CD1c-positive myeloid dendritic cell (primary cell): Measurements from ENCODE around the gene SORCS1.

Source experiments
- DNase-seq: peaks from one replicate; pipeline ENCODE4 v3.0.0-alpha.2; 2016; ENCODE audit errors: extremely low spot score

The SORCS1 gene

DNA sequence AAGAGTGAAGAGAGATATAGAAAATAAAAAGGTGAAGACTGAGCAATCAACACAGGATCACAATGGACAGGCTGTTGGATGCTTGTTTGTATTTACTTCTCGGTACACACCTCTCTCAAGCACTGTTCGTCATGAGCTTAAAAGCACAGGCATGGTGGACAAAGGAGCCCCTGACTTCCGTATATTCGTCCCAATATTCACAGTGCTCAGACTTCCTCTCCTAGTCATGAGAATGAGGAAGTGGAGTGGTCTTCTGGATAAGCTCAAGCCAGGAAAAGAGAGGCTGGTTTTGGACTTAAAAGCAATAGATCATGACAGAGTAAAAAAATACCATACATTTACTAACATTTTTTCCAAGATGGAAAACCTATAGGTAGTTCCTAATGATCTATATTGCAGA, 172.5 kb downstream of the SORCS1 start:
- DNase-seq: peak; percentile 78

DNA sequence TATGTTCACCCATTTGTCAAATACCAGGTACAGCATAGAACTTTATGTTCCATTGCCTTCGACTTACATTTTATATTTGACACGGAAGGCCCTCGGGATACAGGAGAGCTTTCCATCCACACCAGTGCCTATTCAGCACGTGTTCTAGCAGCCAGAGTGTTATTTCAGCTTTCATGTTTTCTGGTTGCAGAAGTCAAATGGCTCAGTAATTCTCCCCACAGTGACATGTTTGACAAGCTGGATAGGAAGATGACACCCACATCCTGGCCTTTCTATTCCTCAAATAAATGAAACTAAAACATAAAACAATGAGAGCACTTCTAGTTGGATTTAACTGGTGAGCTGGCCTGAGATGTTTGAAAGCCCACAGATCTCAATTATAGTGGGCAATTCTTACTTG, 173.4 kb downstream of the SORCS1 start:
- peak; percentile 61 for DNase-seq

DNA sequence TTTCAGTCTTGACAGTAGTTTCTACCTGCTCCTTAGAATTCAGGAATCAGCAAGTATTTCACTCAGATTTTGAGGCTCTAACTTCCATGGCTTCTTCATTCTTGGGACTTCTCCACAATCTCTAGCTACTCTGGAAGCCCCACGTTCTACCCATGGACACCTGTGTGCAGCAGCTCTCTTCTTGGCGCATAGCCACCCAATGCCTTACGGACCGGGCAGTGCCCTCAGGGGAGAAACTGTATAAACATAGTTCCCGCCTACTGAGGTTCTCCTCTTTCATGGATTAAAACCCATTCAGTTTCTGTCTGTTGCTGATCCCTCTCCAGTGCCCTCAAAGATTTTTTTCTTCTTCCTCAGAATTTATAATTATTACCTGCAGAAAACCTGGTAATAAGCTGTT, 177.1 kb downstream of the SORCS1 start:
- no peak for DNase-seq

DNA sequence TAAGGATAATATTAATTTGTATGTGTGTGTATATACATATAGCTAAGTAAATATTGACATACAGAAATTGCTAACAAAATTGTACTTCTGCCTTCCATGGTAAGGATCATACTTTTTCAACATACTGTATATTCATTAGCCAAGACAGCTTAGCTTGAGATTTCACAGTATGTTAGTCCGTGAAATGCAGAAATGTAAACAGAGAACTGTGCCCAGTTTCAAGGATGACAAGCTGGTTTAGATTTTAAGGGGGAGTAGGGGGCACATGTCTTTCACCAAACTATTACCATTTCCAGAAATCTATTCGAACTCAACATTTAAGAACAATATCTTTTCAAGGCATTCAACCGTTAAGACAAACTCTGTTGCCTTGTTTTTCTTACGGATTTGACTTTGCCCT, 182.2 kb downstream of the SORCS1 start:
- no peak for DNase-seq

DNA sequence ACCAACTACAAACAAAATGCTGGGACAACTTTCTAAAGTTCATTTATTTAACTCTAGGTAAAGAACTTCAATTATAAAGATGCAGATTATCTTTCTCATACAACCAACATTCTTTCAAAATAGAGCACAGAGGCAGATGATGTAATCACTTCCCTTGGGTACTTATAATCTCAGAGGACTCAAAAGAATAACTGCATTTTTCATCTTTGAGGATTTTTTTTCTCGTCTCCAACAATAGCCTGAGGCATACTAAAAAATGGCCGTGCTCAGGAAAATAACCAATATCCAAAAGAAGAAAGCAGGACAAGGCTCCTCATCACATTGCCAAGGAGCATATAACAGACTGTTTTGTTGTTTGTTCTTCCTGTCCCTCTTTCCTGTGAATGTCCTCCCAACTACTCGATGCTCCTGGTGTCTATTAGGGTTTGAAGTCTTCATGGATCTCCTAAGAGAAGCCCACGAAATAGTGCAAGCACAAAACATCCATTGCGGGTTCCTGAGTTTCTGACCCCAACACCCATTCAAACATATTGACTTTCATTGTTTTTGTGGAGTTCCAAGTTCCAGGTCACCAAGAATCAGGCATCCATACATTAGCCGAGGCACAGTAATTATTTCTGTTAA, 182.9 kb downstream of the SORCS1 start:
- no peak for DNase-seq

DNA sequence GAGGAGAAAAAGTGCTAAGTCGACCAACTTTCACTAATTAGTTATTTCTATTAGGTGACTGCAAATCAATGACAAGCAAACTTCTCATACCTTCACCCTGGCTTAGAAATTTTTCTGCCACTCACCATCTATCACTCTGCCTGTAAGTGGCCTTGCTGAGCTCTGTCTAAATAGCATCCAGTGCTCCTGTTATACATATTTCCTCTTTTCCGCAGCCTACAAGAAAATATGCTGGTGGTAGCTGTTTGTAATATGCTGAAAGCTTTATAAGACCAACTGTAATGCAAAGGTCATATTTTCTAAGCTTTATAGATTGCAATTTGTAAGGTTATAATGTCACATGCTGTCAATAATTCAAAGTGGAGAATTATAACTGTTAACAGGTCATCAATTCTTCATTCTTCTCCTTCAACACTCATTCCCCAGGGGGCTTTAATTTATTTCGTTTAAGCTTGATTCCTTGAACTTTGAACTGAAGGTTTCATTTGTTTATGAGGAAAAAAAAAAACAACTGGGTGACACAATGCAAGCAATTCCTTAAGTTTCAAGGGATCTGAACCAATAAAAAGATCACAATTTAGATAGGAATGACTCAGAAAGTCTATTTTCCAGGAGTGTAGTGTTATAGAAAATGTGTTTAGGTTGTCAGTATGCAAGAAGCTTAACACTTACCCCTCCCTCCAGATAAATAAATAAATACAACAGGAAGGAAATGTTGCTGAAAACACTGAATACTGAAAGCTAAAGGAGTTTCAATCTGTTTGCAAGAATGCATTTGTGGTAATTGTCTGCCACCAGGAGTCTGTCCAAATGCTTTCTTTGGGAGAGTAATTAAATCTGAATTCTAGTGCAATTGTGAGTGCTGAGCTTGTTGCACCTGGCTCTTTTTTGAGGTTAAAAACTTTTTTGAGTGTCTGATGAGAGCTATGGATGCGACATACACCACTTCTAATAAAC, 183.7 kb downstream of the SORCS1 start:
- DNase-seq: no peak

DNA sequence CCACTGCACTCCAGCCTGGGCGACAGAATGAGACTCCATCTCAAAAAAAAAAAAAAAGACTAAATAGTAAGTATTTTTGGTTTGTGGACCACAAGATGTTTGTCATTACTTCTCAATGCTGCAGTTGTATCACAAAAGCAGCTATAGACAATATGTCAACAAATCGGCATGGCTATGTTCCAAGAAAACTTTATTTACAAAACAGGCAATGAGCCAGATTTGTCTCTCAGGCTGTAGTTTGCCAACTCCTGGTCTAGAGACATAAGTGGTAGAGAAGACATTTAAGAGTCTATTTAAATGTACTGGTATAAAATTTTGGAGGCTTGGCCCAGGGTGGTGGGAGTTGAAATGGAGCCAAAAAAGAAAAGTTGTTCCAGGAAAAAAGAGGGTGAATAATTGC, 185.8 kb downstream of the SORCS1 start:
- DNase-seq: no peak

DNA sequence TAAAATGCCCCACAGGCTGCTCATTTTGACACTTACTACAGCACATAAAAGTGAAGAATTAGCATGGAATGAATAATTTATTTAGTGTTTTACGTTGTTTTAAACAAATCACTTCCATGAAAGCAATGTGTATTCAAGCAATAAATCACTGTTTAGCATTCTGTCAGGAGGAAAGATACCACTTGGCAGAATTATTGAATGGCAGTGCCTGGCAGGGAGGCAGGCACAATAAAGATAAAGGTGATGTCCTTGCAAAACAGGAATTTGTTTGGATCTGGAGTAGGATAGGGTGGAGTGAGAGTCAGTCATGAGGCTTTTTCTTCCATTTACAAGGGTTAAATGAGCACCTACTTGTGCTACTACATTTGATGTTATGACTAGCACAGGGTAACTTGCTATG, 190.8 kb downstream of the SORCS1 start:
- DNase-seq: no peak

DNA sequence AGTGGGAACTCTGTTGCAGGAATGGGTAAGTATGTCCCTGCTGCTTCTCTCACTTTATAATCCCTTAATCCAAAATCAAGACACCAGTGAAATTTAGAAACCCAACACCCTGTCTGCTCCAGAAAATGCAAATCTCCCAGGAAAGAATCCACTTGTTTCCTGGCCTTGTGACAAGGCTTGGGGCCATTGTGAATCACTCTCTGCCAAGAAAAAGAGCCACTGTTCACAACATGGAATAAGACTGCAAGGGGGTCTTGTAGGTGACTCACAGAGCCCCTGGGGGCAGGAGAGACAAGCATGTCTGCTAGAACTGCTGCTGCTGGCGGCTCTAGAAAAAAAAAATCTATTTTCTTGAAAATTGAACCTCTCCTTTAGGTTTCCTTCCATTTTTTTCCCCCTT, 191.2 kb downstream of the SORCS1 start:
- no peak for DNase-seq

DNA sequence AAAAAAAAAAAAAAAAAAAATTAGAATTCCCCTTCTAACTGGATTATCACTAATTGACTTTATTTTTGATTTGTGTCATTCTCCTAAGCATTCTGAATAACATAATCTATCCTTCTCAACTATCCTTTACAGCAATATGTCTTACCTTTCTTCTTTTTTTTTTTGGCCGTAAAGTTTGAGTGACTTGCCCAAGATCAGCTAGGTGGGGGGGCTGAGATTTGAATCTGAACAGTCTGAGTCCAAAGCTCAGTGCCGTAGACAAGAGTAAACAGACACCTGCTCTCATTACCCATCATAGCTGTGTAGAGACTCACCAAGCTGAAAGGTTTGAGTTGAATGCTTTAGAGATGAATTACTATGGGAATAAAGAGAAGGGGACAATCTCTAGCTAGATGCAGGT, 192.1 kb downstream of the SORCS1 start:
- no peak for DNase-seq

DNA sequence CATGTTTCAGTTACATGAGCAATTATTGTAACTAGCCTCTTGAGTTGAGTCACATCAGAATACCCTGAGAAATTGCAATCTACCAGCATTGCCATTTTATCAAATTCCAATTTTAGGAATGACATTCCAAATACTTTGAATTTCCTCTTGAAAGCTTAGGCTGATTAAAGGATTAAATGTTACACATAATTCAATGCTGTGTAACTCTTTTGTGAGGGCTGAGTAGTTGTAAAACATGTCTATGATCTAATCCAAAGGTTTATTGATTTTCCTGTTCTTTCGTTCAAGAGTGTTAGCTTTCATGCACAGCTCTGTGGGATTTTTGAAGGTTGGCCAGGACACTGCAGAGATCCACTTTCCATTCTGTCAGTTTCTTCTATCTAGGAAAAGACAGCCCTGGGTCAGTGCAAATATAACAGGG, 193.1 kb downstream of the SORCS1 start:
- DNase-seq: no peak

DNA sequence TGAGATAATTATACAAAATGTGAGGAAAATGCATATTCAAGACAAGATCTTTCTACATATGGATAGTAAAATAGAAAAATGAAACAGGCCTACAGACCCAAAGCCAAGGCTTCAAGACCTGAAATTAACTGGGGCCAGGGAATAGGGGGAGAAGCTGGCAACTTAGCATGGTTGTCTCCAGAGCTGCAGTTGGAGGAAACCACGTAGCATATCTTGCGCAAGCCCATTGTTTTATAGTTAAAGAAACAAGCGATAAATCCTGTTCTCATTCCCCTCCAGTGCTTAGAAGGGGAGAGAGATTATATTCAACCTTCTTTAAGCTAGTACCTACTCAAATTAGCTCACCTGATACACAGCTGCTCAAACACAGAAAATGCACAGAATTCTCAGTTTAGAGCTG, 197.1 kb downstream of the SORCS1 start:
- DNase-seq: no peak

DNA sequence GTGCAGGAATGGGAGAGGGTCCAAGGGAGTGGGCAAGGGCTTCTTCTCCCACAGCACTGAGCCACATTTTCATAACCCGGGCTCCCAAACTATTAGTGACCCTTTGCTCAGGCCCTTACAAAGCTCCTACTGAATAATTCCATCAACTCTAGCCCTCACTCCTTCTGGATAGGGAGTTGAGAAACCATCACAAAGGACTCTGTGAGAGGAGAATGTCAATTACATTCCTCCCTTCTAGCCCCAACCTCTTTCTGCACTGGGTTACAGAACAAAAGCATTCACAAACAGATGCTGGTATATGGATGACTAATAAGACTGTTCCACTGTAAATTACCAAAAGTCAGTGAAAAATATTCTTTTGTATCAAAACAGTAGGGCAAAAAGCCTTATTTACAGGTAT, 203.7 kb downstream of the SORCS1 start:
- no peak for DNase-seq

DNA sequence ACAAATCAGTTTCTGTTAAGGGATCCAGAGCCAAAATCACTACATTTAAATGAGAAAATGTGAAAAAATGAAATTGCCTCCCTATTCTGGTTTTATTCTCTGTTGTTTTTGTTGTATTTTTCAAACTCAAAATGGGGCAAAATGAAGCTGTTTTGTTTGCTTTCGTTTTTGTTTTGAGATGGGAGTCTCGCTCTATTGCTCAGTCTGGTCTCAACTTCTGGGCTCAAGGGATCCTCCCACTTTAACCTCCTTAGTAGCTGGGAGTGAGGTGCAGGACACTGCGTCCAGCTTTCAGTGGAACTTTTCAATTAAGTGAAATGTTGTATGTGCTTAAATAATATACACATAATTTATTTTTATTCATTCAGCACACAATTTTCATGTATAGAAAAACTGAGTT, 205.0 kb downstream of the SORCS1 start:
- DNase-seq: no peak

DNA sequence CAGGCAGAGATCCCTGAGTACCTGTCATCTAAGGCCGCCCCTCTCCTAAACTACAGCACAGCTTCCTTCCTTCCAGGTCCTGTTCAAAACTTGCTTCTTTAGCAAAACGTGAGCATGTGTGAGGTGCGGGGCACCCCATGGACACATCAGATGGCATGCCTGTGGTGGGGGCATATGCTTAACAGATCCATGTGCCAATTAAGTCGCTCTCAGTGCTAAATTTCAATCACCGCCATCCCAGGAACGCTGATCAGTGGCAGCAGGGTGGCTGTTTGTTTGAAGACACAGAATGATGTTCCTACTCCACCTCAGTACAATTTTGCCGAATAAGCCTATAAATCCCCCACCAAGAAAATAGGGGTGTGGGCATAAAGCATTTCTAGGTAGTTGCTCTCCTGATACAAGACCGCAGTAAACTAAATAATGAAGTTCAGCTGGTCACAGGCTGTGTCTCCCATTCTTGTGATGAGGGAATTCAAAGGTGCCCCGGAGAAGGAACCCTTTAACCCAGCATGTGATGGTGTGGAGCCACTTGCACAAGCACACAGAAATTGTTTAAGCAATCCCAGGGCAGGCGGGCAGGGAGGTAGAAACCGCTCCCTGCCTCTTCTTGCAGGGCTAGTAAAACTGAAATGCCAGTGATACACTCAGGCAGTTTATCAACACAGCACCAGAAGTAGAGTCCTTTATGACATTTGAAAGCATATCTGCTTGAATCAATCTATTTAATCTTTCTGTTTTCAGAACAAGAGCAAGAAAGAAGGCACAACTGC, 205.7 kb downstream of the SORCS1 start:
- DNase-seq: peak; percentile 47

DNA sequence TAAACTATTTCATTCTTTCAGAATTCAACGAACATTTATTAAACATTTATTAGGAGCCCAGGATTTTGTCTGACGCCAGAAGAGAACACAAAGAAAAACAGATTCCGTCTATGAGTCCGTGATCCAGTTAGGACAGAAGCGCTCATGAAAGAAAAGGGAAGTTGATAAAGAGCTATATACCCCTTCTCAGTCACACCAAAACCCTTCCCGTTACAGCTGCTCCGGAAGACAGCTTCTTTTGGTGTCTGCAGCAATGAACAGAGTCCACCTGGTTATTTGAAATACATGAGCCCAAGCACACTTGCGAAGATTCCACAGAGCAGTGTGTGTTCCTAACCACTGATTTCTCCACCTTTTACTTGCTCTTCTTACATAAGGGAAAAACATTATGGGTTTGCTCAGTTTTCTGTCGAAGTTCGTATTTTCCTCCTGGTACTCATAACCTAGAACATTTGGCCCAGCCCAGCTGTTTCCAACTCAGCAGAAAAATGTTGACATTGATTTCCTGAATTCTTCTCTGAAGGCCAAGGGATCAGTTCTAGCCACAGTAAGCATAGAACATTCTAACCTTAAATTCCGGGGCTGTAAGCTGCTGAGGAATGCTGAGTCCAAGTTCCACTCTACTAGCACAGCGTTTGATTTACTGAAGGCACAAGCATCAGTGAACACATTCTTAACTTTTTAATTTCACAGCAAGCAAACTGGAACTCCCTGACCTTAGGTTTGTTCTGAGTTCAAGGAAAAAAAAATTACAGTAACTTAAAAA, 206.5 kb downstream of the SORCS1 start:
- peak; percentile 68 for DNase-seq

DNA sequence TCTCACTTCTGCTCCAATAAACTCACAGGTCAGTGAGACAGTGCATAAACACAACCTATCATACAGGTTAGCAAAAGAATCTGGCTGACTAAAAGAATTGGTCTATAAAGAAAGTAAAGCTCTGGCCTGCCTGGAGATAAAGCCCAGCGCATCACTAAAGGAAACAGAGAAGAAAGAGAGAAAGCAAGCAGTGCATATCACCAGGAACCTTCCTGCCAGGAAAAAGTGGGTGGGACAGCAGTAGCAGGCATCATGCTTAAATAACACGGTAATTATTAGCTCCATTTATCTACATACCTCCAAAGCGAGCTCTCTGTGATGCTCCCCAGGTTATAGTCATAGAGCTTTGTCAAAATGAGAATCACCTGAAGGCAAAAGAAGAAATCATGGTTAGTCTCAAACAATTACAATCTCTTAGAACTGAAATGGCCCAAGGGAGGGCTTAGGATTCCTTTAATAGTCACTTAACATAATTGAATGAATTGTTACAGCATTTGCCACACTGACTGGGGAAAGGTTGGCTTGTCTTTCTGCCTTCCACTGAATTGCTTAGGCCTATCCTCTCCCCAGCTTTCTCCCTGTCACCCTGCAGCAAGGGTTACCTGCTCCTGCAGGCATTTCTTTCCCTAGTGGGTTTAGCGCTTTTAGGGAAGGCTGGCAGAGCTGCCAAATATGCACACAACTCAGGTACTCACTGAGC, 208.1 kb downstream of the SORCS1 start:
- no peak for DNase-seq

DNA sequence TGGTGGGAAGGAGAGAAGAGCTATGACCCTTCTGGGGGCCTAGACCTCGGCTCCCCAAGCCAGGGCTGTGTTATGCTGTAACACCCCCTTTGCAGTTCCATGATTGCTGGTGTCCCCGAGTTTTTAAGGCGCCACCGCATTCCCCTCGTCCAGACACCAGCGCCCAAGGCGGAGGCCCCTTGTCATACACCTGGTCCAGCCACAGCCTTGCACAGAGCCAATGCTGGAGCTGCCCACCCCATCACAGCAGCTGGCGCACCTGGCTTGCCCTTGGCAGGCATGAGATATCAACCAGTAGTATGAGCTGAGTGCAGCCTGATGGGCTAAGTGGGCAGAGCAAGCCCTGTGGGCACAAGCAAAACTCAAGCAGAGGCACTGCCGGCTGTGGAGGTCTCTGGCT, 209.4 kb downstream of the SORCS1 start:
- DNase-seq: no peak

DNA sequence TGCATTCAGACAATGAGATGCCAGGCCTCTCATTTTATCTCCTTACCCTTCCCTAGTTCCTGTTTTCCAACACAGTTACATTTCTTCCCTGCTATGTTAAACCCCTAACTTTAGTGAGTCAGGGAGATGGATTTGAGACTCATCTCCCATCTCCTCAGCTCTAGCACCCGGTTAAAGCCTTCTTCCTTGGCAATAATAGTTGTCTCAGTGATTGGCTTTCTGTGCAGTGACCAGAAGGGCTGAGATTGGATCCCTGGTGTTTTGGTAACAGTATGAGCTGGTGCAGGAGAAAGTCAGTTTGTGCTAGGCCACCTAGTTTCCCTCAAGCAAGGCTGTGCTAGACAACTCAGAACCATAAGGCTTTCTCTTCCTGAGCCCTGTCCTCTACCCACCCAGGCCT, 212.5 kb downstream of the SORCS1 start:
- no peak for DNase-seq

DNA sequence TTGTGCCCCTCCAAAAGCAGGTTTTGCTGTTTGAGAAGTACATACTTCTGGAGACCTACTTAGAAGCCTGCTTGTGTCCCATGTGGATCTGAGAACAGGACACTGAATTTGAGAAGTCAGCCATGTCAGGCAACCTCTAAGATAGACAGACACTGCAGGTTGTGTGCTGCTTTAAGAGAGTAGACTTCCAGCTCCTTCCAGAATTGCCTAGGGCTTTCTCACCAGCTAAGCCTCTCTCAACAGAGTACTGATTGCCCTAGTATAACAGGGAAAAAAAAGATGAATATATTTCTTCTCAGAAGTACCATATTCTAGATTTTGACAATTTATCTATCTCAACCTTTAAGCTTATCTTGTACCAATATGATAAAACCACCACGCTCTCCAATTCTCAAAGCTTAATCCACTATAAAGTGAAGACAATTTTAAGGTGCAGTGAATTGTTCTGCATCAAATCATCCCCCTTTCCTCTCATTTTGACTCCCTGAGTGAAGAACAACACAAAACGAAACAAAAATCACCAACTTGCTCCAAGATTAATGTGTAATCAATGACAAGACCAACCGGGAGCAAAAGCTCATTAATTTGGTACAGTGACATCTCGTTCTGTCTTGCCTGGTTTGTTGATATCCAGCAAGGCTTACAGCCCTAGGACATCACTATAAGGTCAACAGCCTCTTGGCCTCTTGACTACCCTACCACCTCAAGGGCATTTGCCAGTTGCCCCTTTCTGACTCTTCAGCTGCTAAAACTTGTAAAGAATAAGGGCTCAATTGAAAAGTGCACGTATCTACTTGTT, 214.6 kb downstream of the SORCS1 start:
- DNase-seq: no peak
